ENCODE measurements around the gene TRABD.
A peak's percentile ranks its signal among the peaks of the same experiment; 100 is the strongest.
"Not testable (repeated sequence)": the region's sequence is repeated elsewhere in the genome, so short reads cannot be mapped to it uniquely, and the experiment has no call there.

Gene TRABD

GRCh38 chr22:50185375-50186087 is at the start of gene TRABD:
Gene TRABD (plus strand): TSS chr22:50185913. CDS start chr22:50193061, 7,148 bp downstream.
- no peak for TF ChIP-seq CTCF (conservative IDR thresholded peaks at IDR 0.05)
- H3K27ac ChIP-seq = peak within 1 kb of the TSS; percentile 73; the same call in 1 of the 2 replicates

GRCh38 chr22:50136581-50137015 is 49.1 kb upstream of the TRABD start:
- TF ChIP-seq CTCF (conservative IDR thresholded peaks at IDR 0.05) = no peak
- peak overlapping the region; percentile 49 for H3K27ac ChIP-seq

- H3K27ac ChIP-seq = not testable (repeated sequence)
Measured at GRCh38 chr22:50137277-50137676, 48.4 kb upstream of the TRABD start.

- no peak overlapping the region for H3K27ac ChIP-seq
- TF ChIP-seq CTCF (conservative IDR thresholded peaks at IDR 0.05) = no peak
Measured at GRCh38 chr22:50138041-50138440, 47.7 kb upstream of the TRABD start.

- no peak overlapping the region for H3K27ac ChIP-seq
- no peak for TF ChIP-seq CTCF (conservative IDR thresholded peaks at IDR 0.05)
Measured at GRCh38 chr22:50138988-50139387, 46.7 kb upstream of the TRABD start.

- TF ChIP-seq CTCF (conservative IDR thresholded peaks at IDR 0.05) = no peak
- peak overlapping the region; percentile 31; the same call in 1 of the 2 replicates for H3K27ac ChIP-seq
Measured at GRCh38 chr22:50139843-50140415, 45.8 kb upstream of the TRABD start.

- H3K27ac ChIP-seq = peak overlapping the region; percentile 31; the same call in 1 of the 2 replicates
- no peak for TF ChIP-seq CTCF (conservative IDR thresholded peaks at IDR 0.05)
Measured at GRCh38 chr22:50140615-50141014, 45.1 kb upstream of the TRABD start.

GRCh38 chr22:50141462-50141861 is 44.3 kb upstream of the TRABD start:
- H3K27ac ChIP-seq = peak overlapping the region; percentile 31; the same call in 1 of the 2 replicates
- TF ChIP-seq CTCF (conservative IDR thresholded peaks at IDR 0.05) = no peak

Data from VCaP (cell line).